GM21737 (cell line): Measurements from ENCODE around the gene TMEM187.

Experiments
- ATAC-seq: cut with Tn5 transposase; IDR thresholded peaks from one replicate; pipeline ENCODE4 v1.9.1; 2021; ENCODE audit warnings: mild to moderate bottlenecking, moderate library complexity; ENCODE audit not compliant: unreplicated experiment

TMEM187 gene

DNA sequence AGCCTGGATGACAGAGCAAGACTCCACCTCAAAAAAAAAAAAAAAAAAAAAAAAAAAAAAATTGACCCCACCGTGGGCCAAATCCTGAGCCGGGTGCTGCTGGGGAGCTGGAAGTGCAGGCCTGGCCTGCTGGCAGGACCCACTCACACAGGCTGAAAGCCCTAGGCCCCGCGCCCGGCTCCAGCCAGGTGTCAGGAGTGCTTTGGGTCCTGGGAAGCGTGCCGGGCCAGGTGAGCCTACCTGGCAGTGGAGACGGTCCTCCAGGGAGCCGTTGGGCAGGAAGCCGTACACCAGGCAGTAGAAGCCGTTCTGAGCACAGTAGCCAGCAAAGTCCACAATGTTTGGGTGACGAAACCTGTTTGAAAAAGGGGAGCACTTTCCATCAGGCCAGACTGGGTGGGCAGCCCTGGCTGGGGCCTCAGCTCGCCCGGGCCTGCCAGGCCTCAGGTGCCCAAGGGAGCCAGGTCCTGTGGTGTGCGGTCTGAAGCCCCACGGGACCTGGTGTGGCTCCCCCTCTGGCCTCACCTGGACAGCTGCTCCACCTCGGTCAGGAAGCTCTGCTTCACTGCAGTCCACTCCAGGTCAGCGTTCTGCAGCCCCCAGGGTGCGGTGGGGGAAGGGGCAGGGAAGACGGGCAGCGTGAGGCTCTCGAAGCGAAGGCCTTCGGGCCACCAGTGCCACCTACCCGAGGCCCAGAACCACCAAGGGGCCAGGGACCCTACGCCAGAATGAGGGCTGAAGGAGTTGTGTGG is 45.4 kb downstream of the TMEM187 start:
- ATAC-seq = no peak

DNA sequence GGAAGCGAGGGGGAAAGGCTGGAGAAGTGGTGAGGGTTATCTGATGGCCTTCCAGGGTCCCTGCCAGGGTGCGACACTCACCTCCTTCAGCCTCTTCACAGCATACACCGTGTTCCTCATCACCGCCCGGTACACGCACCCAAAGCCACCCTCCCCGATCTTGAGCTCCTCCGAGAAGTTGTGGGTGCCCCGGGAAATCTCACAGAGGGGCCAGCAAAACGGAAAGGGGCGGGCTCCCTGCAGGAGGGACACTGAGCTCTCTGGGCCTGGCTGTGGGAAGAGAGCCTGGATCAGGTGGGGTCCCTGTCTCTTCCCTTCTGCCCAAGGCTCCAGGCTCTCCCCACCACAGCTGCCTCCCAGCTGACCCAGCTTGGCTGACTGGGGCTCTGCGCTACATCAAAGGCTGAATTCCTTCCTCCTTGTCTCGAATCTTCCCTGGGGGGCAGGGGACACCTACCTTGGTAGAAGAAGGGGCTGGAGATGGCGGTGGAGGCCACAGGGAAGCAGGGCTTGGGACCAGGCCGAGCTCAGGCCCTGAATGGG is 46.0 kb downstream of the TMEM187 start:
- no peak for ATAC-seq

DNA sequence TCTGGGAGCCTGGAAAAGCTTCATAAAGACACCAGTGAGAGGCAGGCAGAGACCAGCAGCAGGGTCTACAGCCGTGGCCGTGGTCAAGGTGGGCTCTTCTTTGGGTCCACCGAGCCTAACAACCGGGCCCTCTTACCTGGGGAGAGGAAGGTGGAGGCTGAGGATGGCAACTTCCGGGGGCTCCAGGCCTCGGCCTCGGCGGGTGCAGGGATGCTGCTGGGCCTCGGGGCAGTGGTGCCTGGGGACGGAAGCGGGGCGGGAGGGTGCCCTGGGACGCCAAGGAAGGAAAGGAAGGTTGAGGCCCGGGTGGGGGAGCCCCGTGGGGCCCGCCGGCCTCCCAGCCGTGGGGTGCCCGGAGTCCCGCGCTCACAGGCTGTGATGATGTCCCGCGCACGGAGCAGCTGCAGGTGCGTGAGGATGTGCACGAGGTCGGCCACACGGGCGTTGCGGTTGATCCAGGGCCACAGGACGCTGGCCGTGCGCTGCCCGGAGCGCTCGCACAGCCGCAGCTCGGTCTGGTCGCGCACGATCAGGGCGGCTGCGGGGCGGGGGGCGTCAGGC is 46.6 kb downstream of the TMEM187 start:
- peak; percentile 15 for ATAC-seq

DNA sequence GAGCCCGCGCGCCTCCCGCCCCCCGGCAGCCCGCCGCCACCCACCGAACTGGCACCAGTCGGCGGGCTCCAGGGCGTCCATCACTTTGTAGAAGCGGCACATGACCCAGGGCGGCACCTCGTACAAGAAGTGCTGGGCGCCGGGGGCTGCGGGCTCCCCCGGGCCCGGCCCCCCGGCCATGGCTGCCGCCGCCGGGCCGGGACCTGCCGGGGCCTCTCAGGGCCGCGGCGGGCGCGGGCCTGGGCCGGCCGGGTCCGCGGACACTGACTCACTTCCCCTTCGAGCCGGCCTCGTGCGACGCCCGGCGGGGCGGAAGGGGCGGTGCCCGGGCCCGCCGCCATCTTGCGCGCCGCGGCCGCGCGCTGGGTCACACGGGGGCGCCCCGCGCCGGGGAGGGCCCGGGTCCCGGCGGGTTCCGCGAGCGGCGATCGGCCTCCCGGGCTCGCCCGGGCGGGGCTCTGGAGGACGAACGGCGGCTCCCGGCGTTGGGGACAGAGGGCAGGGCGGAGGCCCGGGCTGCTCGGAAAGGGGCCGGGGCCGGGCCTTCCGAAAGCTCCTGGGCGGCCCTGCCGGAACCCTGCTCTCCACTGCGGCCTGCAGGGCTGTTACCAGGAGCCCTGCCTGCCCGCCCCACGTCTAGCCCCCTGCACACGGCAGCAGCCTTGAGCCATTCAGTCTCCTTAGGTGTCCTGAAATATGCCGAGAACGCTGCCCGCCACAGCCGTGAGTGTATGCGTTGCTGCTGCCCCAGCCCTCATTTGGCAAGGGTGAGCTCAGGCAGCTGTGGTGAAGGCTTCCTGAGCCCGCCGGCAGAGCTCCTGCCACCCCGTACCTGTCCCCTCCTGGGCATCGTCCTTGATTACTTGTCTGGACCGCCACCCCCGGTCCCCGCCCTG is 47.3 kb downstream of the TMEM187 start, which contains the start of gene IRAK1:
Gene IRAK1, minus strand, starts transcription at position 270 of the 896 bp plus-strand sequence. Its CDS starts 90 bp downstream, at position 180.
- ATAC-seq = peak; percentile 57

DNA sequence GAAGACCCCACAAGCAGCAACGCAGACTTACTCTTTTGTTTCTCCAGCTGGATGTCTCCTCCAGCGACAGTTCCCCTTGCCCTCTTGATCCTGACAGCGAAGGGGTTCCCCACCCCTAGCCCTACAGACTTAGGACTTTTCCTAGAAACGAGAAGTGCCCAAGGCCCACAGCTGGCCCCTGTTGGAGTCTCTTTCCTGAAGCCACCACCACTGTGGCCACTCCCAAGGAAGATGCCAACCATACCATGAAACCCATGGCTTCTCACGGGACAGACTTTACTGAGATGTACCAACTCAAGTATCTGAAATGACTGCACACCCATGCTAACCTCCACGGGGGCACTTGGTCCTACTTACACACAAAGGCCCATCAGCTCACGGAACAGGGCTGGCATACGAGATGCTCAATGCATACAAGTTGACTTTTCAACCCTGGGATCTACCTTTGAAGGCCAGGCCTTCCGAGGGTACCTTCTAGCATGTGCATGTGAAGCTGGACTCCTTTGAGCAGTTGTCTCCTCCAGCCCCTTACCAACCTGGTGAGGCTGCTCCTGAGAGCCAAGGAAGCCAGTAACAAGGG is 48.1 kb downstream of the TMEM187 start:
- no peak for ATAC-seq

DNA sequence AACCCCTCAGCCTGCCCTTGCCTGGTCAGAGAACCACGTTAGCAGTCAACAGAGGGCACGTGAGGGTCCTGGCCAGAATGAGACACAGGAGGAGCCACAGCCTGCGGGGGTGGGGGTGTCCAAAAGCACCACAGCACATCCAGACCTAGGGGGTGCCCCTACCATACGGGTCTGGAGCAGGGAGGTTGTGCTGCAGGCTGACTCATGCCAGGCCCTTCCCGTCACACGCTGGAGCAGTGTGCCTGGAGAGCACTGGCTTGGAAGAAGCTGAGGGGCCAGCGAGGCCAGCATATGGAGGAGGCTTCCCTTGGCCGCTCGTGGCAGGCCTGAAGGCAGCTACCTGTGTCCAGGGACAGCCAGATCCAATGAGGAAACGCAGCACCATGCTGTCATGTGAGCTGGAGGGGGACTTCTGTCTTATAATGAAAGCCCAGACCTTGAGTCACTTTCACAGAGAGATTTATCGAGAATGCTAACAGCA is 48.6 kb downstream of the TMEM187 start:
- no peak for ATAC-seq

DNA sequence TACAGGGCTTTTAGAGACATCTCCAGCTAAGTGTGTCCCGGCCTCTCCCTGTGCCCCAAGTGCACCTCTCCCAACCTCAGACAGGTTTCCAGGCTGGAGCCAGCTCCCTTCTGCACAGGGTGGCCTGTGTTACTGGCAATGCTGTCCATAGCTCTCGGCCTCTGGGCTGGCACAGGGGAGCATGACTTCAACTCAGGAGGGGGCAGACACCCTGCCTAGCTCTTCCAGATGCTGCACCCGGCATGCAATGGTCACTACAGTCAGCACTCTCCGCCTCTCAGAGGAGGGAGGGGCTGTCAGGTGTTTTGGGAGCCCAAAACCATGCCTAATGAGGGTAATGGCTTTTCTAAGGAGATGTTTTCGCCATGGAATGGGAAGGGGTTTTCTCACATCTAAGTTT is 49.6 kb downstream of the TMEM187 start:
- no peak for ATAC-seq

DNA sequence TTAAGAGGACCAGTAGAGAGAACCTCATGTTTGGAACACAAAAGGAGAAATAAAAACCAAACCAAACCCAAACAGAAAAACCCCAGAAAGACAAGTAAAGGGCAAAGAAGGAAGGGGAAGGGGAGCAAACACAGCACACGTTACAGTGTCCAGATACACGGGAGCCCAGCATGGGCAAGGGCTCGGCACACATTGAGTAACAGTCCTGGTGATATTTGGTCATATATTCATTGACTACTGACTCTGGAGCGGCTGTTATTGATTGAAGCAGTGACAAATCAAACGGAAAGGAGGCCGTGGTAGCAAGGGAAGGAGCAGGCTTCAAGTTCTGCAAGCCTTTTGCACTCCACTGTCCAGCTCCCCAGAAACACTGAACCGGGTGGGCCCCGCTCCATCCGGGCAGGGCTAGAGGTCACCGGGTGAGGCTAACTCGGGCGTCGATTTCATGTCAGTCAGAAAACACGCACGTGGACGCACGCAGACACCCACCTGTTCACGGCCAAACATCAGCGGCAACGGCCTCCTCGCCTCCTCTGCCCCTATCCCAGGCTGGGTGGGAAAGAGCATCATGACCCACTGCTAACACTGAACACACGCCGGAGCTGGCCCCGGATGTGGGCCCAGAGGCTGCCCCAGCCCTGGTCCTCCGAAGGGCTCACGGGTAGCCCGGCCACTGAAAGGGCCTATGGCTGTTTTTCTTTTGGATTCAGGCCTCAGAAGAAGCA is 50.9 kb downstream of the TMEM187 start:
- no peak for ATAC-seq

DNA sequence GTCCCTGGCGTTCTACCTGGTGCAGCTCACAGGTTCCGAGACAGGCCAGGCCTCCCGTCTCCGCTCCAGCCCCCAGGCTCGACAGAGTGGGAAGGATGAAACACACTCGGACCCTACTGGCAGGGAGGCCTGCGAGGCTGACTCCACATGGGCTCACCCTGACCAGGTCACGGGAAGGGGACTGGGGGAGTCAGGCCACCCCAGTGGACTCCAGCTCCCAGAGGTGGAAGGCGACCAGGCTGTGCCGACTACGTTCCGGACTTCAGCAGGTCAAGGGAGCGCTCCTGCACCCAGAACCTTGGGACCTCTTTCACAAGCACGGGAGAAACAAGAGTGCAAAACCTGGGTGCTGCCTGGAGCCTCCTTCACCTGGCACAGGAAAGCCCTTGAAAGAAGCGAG is 51.7 kb downstream of the TMEM187 start:
- no peak for ATAC-seq

DNA sequence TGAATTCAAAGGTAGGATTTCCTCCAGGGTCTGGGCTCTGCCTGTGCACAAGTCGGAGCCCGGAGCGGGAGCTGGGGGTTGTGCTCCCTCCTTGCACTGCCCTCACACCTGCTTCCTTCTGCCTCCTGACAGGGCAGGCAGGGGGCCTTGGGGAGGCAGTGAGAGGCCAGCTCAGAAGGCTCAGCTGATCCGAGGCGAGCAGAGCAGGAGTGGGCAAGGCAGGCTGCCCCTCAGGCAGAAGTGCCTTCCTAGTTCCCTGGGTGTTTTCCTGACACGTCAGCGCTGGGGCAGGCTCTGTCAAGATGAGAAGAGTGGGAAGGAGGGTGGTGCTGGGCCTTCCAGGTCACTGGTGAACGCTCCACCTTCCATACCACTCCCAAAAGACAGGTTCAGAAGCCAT is 52.7 kb downstream of the TMEM187 start:
- no peak for ATAC-seq

DNA sequence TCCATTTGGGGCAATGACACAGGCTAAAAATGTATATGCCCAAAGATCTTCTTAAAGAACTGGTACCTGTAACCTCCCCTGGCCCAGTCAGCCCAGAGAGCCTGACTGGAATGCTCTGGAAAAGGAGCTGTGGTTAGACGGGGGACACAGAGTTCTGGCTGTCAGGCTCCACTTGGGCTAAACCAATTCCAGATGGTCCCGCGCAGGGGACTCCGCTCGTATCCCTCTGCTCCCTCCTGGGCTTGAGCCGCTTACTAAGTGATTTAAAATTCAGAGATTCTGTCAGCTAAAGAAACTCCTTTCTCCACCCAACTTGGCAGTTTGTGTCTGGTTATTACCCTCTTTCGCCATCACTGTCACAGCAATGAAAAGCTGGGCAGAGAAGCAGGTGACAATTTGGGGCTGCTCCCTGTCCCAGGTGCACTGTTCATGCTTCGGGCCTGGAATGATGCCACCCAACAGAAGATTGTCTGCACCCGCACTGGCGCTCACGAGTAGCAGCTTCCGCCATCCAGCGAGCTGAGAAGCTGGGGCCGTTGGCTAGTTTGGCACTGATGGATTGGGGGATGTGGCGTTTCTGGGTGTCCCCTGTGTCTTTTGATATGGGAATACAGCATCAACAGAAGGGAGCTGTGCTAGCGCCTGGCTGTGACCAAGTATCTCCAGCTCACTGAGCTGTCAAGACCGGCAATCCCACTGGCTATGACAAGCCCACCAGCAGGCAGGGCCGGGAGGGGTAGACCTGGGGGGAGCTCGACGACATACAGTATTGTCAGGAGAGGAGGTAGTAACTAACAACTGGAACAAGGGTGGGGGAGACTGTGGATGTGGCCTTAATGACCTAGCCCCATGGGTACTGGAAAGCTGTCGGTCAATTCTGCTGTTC is 53.8 kb downstream of the TMEM187 start:
- ATAC-seq = no peak

DNA sequence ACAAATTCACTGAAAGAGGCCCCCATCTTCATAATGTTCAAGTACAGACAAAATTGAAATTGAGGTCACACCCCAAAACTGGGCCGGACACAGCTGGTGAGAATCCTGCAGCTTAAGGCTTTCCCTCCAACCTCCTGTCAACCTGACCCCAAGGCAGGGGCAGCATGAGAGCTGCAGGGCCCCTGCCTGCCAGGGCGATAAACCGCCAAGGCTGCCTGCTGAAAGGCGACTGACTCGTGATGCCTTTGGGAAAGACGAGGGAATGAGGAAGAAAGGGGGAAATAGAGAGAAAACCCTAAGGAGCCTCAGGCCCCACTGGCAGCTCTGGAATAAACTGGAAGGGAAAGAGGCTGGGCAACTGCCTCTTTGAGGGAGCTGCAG is 54.5 kb downstream of the TMEM187 start:
- ATAC-seq = no peak

DNA sequence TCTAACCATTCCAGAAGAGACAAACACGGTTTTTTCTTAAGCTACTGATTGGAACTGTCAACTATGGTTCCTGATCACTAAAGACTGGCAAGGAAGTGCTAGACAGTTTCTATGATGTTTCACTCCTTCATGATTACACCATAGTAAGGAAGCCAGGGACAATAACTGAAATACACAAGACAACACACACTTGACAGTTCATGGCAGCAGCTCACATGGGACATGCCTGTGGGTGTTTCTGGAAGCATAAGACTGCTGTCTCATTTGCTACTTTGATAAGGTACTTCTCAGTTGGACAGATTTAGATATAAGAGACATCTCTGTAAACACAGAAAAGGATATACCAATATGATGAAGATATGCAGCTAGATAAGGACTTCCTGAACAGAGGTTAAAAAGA is 55.4 kb downstream of the TMEM187 start:
- no peak for ATAC-seq

DNA sequence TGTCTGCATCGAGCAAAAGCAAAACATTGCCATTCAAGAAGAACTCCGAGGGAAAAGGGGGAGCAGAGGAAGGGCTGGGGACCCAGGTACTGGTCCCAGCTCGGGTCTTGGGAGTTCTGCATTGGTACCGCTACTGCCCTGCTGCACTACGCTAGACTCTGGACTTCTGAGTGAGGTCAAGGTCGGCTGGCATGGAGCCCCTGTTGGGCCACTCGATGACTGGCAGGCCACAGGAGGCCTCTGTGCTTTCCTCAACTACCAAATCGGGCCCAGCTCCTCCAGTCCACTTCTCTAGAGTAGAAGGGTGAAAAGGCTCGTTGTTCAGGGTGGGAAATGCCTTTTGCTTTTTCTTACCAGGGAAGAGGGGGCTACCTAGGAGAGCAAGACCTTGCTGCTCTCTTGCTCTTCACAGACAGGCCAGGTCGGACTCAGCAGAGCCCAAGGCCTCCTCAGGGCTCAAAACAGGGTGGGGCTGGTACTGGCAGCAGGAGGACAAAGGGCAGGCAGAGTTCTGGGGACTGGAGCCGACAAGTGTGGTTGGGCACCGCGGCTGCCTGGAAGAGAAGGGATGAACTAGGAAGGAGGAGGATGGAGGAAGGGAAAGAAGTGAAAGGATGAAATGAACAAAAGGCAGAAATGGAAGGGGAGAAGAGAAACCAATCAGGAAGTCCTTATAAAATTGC is 56.1 kb downstream of the TMEM187 start:
- no peak for ATAC-seq

DNA sequence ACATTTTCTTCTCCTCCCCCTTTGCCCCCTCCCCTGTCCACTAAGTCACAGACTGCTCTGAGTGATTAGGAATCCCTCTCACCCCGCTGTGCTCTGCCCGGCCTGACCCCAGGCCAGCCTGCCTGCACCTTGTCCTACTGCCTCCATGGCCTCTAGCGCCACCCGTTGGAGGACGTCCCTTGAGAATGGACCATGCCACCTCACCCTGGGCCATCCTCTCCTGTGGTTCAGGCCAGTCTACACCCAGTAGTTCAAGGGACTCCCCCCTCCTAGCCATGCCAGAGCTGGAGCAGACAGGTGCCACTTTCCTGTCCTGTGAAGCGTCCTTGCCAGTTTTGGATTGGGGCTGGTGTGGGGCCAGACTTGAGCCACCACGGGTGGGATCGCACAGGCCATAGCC is 56.9 kb downstream of the TMEM187 start:
- no peak for ATAC-seq

DNA sequence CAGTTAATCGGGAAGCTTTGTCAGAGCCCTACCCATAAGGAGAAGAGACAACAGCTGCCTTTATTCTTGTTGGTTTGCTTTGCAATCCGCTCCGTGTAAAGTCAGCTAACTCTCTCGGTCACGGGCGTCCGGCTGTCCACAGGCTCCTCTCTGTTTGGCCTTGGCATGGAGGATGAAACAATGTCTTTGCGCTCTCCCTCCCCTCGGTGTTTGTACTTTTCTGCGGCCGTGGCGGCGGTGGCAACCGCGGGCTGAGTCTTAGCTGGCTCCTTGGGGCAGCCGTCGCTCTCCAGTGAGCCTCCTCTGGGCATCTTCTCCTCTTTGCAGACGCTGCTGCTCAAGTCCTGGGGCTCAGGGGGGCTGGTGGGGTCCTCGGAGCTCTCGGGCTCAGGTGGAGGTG is 57.7 kb downstream of the TMEM187 start:
- no peak for ATAC-seq

DNA sequence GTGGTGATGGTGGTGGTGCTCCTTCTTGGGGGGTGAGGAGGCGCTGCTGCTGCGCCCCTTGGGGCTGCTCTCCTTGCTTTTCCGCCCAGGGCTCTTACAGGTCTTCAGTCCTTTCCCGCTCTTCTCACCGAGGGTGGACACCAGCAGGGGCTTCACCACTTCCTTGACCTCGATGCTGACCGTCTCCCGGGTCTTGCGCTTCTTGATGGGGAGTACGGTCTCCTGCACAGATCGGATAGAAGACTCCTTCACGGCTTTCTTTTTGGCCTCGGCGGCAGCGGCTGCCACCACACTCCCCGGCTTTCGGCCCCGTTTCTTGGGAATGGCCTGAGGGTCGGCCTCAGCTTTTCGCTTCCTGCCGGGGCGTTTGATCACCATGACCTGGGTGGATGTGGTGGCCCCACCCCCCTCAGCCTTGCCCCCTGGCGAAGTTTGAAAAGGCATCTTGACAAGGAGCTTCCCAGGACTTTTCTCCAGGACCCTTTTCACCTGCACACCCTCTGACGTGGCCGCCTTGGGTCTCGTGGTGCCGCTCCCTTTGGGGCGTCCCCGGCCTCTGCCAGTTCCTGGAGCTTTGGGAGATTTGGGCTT is 58.3 kb downstream of the TMEM187 start:
- no peak for ATAC-seq

DNA sequence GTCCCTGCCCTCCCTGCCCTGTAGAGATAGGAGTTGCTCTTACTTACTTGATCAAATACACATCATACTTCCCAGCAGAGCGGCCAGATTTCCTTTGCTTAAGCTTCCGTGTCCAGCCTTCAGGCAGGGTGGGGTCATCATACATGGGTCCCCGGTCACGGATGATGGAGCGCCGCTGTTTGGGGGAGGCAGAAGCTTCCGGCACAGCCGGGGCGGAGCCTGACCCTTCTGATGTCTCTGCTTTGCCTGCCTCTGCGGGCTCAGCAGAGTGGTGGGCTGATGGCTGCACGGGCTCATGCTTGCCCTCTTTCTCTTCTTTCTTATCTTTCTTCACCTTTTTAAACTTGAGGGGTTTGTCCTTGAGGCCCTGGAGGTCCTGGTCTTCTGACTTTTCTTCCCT is 59.6 kb downstream of the TMEM187 start:
- ATAC-seq = no peak
